ELF-1 (cell line): Measurements from ENCODE around the gene RABGGTA.

ENCODE experiments used
- DNase-seq: peaks from one replicate; pipeline ENCODE4 v3.0.0-alpha.2; 2016; ENCODE audit warnings: low read depth, low spot score

The RABGGTA gene

DNA sequence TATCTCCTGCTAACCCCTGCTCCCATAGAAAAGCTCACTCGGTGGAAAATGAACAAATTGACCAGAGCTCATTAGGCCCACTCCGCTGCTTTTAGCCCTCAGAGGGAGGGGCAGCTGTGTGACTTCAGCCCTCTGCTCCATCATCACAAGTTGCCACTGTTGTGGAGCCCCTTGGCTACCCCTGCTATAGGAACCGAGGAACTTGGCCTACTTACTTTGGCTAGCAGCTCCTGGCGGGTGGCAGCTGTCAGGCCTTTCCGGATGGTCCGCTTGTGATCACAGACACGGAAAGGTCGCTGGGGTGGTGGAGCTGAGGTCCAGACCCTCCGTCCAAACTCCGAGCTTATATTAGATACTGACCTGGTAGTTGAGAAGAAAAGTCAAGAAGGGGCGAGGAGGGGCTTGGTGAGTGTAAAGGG lies 35.8 kb upstream of the RABGGTA start:
- no peak for DNase-seq

DNA sequence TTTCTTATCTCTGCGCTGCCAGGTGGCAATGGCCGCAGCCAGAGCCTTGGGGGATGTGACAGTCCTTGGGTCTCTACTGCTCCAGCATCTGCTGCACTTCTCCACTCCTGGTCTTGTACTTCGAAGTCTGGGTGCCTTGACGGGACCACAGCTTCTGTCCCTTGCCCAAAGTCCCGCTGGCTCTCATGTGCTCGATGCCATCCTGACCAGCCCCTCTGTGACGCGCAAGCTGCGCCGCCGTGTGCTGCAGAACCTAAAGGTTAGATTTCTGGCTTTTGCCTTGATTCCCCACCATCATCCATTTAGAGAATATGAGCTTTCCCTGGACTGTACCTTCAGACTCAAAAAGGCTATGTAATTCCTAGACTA lies 32.6 kb upstream of the RABGGTA start:
- DNase-seq: no peak

DNA sequence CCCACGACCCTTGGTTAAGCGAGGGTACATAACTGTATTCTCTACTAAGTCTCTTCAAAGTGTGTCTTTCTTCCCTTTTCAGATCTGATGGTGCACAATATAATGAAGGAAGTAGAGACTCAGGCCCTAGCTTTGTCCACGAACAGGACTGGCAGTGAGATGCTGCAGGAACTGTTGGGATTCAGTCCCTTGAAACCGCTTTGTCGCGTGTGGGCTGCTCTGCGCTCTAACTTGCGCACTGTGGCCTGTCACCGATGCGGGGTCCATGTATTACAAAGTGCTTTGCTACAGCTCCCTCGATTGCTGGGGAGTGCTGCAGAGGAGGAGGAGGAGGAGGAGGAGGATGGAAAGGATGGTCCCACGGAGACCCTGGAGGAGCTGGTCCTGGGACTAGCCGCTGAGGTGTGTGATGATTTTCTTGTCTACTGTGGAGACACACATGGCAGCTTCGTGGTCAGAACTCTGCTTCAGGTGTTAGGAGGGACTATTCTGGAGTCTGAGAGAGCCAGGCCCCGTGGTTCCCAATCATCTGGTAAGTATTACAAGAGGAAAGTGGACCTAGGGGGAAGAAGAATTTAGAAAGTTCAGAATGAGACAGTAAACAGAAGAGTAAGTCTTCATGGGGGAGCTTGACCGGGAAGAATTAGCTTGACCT lies 29.1 kb upstream of the RABGGTA start:
- no peak for DNase-seq

DNA sequence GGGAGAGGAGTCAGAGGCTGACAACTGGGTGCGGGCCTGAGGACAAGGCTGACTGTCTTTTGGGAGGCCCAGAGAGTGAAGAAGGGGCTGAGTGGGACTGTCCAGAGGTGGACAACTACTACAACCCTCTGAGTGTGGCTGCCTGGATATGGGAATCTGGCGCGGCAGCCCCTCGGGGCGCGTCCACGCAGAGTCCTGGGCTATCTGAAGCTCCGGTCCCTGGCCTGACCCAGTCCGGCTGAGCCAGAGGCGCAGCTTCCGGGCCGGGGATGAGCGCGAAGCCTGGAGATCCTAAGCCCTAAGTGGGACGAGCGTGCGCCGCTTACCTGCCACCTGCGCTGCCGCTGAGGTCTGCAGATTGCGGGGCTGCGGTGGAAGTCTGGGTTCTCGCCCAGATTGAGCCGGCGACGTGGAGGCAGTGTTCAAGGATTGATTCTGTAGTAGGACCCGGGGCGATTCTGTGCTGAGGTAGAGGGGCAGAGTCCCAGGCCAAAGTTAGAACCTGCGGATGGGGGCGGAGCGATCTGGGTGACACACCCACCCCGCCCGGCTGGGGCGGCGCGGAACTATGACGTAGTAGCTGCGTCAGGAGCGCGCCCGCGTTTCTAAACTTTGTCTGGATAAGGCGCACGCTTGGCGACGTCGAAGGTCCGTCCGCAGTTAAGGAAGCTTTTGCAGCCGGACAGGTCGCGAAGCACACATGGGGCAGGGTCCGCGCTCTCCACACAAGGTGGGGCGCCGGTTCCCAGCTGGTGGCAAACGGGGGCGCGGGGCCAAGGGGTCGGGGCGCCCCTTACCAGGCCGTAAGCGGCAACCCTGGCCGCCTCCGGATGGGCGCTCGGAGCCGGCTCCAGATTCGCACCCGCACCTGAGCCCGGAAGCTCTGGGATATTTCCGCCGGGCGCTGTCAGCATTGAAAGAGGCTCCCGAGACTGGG lies 28.1 kb upstream of the RABGGTA start, which contains the start of the genes DHRS1 and NOP9:
Gene DHRS1, minus strand, starts transcription at position 526 of the 937 bp plus-strand sequence. CDS start 674 bp downstream, outside the sequence.
Gene NOP9, plus strand, starts transcription at position 596 of the 937 bp plus-strand sequence. Its CDS starts 105 bp downstream, at position 701.
- peak; percentile 97 for DNase-seq

DNA sequence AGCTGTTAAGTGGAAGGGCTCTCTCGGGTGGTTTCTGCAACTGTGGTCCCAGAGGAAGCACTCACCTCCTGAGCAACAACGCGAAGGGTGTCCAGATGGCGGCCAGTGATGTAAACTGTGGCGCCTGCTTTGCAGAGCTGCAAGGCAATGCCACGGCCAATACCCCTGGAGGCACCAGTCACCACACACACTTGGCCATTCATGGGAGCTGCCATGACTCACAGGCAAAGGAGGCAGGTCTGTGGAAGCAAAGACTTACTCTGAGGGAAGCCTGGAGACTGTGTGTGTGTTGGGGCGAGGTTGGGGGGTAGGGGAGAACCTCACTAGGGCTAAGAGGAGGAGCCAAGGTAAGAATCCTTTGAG lies 27.5 kb upstream of the RABGGTA start:
- peak; percentile 28 for DNase-seq

DNA sequence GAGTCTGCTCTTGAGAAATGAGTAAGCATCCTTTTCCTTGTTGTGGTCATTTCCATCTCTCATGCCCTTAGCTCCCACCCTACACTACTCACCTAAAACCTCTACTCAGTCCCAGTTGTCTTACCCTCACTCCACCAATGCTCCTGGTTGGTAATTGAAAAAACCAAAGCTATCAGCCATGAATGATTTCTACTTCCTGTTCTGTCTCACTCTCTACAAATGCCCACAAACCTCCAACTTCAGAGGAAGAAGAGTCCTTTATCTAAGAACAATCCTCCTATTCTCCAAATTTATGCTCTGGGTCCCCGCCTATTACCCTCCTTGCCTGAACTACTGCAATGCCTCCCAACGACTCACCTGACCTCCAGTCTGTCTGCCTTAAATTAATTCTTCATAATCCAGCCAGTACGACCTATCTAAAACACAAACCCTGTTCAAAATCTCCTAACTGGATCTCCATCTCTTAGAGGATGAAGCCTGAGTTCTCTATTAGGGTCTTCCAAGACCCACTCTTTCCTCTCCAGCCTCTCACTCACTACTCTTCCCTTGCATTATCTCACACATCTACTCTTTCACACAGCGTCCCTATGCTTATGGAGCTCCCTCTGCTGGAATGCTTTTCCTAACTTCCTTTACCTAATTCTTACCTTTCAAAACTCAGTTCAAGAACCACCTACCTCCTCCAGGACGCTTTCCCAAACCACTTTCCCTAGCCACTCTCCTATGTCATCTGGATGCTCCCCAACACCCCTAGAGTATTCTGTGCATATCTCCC lies 26.0 kb upstream of the RABGGTA start:
- DNase-seq: peak; percentile 49

DNA sequence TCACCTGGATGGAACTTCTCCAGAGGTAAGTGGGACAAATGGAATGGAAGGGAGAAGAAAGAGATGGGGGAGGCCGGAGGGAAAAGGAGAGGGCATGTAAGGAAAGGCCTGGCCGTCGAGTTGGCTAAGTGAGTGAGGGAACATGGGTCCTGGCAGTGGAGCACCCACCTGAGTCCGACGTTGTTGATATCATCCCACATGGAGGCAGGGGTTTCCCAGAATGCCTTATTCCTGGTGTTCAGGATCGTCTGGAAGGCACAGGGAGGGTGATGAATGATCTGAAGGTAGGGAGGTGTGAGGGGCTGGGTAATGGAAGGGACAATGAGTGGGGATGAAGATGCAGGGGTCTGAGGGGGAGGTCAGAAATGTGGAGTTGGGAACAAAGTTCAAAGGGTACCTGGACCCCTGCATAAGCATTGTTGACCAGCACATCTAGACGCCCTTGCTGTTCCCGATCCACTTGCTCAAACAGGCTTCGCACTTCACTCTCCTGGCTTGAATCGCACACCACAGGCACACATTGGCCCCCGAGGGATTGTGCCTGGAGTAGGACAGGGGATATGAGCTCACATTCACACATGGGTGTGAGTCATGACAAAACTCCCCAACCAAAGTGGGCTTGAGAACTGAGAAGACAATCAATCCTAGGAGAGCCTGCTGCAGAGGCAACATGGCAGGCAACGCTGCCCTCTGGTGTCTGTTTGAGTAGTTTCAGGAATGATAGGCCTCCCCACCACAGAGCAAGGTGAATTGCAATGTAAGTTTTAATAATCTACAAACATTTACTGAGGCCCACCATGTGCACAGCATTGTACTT lies 25.2 kb upstream of the RABGGTA start:
- DNase-seq: peak; percentile 86

DNA sequence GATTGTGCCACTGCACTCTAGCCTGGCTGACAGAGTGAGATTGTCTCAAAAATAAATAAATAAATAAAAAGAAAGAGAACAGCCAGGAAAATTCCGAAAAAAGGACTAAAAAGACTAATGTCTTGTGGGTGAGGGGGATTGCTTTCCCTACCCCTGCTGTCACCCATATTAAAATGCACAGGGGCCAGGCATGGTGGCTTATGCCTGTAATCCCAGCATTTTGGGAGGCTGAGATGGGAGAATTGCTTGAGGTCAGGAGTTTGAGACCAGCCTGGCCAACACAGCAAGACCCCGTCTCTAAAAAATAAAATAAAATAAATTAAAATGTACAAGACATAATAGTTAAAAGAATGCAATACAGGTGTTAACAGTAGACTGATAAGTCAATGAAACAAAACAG lies 22.1 kb upstream of the RABGGTA start:
- no peak for DNase-seq

DNA sequence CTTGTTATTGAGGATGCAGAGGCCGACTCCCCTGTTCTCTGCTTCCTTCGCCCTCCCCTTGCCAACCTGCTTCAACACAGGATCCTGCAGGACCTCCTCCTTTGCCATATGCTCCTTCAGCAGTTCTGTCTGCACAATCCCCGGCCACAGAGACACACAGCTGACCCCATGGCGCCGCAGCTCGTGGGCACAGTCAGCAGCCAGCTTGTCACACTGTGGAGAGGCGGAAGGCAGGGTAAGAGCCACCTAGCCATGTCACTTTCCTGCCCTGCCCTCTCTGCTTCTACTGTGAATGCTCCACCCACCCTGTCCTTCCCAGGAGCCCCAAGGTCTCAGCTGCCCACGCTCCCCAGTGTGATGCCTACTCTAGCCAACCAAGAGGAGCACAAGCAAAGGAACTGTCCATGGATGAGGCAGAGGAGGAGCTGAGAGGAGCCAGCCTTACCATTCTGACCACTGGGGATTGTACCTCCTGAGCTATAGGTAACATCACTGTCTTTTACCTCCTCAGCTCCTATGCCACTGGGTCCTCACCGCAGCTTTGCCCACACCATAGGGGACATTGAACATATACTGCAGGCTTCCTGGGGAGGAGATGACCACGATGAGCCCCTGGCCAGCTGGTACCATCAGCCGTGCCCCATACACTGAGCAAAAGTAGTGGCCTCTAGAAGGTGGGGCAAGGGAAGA lies 20.9 kb upstream of the RABGGTA start:
- DNase-seq: no peak

DNA sequence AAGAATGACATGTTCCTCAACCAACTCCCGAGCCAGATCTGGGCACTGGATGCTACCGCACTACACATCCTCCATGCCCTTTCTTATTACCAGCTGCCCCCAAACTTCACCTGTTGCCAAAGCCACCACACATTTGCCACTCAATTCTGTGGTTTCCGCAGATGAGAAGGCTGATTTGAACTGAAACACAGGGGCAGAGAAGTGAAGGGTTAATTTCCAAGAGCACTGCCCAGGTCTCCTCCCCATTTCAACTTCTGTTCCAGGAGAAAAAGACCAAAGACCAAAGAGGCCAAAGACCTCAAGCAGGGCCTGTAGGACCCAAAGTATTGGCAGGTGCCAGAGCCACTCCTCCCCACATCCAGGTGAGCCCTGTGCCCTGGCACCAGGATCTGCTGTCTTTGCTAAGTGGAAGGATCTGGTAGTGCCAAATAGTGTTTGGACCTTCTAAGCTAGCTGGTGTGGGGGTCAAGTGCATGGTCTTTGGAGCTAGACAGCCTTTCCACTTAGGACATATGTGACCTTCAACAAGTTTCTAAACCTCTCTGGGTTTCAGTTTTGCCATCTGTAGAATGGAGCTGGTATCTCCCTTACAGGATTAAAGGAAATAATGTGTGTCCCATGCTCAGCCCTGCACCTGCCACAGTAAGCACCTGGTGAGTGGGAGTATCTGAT lies 20.2 kb upstream of the RABGGTA start:
- no peak for DNase-seq

DNA sequence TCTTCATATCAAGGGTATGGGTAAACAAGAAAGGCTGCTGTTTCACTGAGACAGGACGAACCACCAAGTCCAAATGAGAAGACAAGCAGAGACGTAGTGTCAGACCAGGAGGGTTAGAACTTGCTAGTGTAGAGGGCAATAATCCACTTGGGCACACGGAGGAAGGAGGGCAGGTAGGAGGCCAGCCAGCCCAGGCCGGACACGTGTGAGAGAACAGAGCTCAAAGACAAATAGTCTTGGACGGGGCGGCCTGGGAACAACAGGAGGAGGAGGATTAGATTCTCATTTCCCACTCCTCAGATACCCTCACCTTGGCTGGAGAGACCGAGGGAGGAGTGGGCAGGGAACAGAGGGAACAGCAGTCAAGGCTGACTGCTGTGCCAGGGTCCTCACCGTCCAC lies 19.3 kb upstream of the RABGGTA start:
- DNase-seq: no peak

DNA sequence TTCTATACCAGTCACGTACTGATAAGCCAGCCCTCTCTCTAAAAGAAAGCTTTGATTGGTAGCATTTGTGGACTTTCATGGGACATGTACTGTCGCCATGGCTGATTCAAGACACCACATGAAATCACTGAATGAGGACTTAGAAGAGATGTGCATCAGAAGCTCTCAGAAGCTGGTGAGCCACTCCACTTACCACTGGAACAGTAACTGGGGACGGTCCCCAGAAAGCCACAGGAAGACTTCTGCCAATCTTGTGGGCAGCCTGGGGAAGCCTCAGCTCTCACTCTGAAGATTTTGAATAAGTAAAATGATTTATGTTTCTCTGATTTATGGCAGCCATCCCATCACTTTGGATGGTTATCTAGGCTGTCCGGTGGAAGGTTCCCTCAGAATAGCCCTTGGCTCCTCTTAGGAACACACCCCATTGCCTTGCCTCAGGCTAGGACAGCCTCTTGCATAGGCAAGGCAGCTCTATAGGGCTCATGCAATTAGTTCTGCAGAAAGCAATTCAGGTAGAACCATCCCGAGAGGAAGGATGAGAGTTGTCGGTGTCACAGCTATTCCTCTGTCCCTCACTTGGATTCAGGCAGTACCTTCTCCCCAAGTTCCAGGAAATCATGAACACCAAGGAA lies 18.4 kb upstream of the RABGGTA start:
- no peak for DNase-seq

DNA sequence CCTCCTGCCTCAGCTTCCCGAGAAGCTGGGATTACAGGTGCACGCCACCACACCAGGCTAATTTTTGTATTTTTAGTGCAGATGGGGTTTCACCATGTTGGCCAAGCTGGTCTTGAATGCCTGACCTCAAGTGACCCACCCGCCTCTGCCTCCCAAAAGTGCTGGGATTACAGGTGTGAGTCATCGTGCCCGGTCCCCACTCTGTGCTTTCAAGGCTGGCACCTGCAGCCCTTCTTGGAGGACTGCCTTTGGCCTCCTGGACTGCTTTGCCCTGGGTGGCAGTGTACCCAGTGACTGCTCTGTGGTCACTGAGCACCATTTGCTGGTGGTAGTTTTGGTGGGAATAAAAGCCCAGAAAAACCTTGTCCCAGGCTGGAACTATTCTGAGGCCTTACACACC lies 15.6 kb upstream of the RABGGTA start:
- no peak for DNase-seq

DNA sequence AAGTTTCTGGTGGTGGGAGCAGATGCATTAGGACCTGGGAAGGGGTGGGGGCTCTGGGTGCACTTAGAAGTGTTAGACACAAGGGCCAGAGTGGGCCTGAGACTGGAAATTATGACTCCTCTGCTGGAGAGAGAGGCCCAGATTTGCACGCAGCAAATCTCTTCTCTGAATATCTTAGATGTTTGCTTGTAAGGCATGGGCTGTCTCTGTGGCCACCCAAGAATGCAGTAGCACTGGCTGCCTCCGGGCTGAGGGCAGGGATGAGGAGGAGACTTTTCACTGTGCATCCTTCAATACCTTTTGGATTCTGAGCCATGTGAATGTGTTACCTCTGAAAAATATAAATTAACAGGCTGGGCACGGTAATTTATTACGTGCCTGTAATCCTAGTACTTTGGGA lies 14.0 kb upstream of the RABGGTA start:
- DNase-seq: no peak

DNA sequence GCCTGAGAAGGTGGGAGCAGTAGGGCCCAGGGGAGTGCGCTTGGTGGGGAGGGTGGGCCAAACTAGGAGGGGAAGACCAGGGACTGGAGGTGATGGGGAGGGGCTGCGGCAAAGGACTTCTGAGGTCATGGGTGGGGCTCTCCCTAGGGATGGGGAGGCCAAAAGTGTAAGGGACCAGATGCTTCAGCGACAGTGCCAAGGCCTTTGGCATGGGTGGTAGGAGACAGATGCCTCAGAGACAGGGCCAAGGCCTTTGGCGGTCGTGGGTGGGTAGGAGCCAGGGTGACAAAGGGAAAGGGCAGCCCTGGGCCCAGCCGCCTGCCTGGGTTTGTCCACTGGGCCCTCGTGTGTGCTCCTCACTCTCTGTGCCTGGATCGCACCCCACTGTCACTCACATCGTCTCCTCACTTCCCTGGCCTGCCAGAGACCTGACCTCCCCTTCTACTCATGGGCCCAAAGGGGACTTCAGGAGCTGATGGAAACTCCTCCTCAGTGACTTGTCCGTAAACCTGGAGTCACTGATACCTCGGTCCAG lies 13.2 kb upstream of the RABGGTA start:
- DNase-seq: no peak

DNA sequence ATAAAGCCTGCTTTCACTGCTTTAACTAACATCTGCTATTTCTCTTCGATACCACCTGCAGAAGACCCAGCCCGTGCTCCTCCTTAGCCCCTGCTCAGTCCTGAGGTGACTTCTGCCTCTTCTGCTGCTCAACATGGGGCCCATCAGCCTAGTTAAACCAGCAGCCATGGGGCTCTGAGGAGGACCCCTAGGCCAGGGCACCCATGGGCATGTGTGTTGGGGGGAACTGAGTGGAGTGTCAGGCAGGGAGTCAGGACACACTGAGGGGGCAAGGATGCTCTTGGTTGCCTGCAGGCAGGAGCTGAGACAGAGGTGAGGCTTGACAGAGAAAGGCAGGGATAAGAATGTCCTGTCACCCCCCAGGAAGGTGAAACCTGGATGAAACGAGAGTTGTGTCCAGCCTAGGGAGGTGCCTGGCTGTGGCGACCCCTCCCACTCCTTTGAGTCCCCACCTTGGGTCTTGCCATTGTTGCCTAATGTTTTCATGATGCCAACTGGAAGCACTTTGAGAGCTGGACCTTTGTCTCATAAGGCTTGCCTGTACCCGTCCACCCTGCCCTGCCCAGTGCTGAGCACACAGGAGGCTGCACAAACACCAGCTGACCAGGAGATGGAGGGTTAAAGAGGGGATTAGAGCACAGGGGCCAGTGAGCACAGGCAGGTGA lies 12.5 kb upstream of the RABGGTA start:
- no peak for DNase-seq

DNA sequence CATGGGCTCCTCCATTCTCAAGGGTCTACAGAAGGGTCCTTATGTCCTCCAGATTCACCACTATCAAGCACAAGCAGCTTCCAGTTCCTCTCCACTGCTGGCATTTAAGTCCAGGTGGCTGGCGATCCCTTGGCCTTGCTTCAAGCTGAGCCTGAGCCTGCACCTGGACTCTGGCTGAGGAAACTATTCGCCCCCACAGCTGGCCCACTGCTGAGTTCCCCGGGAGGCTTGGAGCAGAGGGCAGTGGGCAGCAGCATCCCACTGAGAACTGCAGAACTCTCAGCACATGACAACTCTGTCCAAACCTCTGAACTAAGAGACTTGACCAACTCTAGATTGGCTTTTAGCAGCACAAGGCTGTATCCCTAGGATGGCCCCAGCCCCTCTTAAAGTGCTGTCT lies 11.3 kb upstream of the RABGGTA start:
- no peak for DNase-seq

DNA sequence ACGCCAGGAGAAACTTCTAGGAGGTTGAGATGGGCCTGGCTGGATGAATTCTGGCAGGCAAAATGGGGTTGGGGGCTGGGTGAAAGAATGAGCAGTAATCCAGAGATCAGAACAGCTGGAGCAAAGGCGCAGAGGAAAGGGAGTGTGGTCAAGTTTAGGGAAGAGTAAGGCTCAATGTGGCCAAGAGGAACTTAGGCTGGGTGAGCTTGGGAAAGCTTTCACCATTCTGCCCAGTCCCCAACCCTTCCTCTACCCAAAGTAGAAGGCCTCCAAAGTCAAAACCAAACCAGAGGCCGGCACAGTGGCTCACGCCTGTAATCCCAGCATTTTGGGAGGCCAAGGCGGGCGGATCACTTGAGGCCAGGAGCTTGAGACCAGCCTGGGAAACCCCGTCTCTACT lies 10.2 kb upstream of the RABGGTA start:
- DNase-seq: no peak
